Measurements from ENCODE around the gene MYO5B.

GRCh38 chr18:49850636-49851035 lies 344.3 kb downstream of the MYO5B start:
- TF ChIP-seq, protein P1, sequence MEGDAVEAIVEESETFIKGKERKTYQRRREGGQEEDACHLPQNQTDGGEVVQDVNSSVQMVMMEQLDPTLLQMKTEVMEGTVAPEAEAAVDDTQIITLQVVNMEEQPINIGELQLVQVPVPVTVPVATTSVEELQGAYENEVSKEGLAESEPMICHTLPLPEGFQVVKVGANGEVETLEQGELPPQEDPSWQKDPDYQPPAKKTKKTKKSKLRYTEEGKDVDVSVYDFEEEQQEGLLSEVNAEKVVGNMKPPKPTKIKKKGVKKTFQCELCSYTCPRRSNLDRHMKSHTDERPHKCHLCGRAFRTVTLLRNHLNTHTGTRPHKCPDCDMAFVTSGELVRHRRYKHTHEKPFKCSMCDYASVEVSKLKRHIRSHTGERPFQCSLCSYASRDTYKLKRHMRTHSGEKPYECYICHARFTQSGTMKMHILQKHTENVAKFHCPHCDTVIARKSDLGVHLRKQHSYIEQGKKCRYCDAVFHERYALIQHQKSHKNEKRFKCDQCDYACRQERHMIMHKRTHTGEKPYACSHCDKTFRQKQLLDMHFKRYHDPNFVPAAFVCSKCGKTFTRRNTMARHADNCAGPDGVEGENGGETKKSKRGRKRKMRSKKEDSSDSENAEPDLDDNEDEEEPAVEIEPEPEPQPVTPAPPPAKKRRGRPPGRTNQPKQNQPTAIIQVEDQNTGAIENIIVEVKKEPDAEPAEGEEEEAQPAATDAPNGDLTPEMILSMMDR (IDR thresholded peaks at IDR 0.05 in 4 of 5, conservative IDR thresholded peaks at IDR 0.05 in 1 of 5) = no peak
- TF ChIP-seq POLR2A (IDR thresholded peaks at IDR 0.05) = no peak
